GM19324 (cell line): ENCODE measurements around the gene SORL1.

ENCODE experiments used
- ATAC-seq: cut with Tn5 transposase; IDR thresholded peaks from one replicate; pipeline ENCODE4 v1.9.1; 2021; ENCODE audit warnings: mild to moderate bottlenecking, moderate library complexity; ENCODE audit not compliant: unreplicated experiment, low FRiP score

The SORL1 gene

GRCh38 chr11:121449626-121450025, 2.5 kb upstream of the SORL1 start:
- ATAC-seq, result no peak

DNA sequence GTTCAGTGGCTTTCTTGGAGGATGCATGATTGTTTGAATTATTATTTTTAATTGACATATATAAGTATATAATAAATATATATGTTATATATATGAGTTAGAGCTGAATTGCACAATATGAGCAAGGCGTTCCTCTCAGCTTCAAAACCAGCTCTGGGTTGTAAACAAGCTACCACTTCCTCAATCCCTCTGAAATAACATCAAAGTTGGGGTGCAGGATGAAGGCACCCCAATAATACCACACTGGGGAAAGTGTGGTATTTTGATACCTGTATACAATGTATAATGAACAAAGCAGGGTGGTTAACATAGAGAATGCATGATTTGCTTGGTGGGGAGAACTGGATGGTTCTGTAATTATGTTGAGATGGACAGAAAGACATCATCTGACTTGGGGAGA, 1.7 kb upstream of the SORL1 start:
- no peak for ATAC-seq

DNA sequence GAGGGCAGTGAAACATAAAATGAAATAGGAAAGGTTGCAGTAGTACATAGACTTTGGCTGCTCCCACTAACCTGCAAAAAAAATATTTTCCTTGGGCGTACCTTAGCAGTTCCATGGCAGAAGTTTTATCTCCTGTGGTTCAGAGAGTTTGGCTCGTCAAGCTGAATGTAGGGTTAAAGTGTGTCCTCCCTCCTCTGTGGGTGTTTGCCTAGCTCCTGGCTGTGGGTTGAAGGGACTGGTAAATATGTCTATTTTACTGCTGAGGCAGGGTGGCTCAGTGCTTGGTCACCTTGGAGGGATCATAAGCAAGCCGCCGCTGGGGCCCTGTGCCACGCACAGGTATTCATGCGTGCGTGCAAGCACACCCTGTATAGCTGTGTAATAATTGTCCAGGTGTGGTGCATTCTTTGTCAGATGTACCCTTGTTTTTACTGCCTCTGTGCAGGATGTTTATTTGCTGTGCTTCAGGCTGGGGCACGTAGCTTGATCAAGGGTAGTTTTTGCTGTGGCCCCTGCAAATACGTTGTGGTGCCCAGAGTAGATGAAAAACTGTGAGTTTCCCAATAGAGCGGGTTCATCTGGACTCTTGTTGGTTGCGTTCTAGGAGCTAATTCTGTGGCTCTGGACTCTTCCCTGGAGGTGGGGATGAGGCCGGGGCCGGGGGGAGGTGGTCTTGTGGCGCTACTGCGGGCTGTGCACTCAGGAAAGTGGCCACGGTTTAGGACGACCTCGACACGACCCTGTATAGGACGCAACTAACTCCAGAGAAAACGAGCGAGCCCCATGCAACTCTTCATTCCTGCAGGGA, 732 bp upstream of the SORL1 start:
- peak; percentile 12 for ATAC-seq

- peak; percentile 8 for ATAC-seq
Measured at GRCh38 chr11:121452609-121453150, 566 bp downstream of the SORL1 start, which contains the start of gene SORL1-AS1. SORL1-AS1 (minus strand) TSS chr11:121452967.

- no peak for ATAC-seq
Measured at GRCh38 chr11:121453589-121454299, 1.6 kb downstream of the SORL1 start.

DNA sequence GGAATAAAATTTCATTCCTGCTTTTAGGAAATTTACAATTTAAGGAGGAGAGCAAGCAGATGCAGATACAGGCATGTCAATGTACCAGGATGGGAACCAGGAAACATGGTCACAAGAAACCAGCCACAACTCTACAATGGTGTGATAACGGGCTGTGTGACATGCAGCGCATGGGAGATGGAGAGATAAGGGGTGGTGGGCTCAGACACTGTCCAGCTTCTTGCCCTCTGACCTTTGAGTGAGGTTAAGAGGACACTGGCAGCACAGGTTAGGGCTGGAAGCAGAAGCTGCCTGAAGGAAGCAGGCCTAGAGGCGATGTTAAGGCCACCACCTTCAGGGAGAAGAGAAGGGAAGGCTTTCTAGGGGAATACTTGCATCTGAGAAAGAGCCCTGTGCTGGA, 3.0 kb downstream of the SORL1 start:
- ATAC-seq, result no peak

GRCh38 chr11:121456151-121456550, 4.0 kb downstream of the SORL1 start:
- no peak for ATAC-seq

GRCh38 chr11:121456816-121457431, 4.8 kb downstream of the SORL1 start:
- ATAC-seq, result no peak

DNA sequence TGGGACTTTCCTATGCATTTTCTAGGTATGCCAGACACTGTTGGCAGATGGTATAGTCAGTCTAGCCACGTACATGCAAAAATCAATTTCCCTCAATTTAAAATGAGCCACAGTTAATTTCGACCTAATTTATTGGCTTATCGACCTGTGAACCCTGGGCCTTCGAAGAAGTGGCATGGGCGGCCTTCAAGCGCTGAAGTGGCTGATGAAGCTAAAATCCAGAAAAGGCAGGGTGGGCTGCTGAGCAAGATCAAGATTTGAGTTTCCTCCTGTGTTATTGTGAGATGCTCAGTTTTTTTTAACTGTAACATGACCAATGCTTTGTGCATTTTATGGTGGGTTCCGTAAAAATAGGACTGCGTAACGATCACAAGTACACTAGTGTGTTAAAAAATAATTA, 6.4 kb downstream of the SORL1 start:
- no peak for ATAC-seq

- ATAC-seq, result no peak
Measured at GRCh38 chr11:121459413-121460017, 7.4 kb downstream of the SORL1 start.

GRCh38 chr11:121460941-121461514, 8.9 kb downstream of the SORL1 start:
- ATAC-seq, result no peak

DNA sequence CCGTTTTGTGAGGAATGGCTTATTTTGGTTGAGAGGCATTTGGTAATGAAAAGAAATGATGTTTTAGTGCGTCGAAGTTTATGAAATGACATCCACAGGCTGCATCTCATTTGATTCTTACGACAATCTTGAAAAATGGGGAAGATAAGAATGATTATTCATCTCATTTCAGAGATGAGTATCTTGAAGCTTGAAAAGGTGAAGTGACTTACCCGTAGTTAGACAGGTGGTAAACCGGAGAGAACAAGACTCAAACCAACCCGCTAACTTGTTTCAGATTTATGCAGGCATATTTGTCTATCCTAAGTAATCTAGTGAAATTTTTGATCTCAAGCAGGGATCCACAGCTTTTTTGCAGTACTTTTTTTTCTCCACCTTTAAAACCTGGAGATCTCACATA, 9.7 kb downstream of the SORL1 start:
- ATAC-seq, result no peak

GRCh38 chr11:121463689-121464335, 11.7 kb downstream of the SORL1 start:
- no peak for ATAC-seq

GRCh38 chr11:121464352-121464946, 12.3 kb downstream of the SORL1 start:
- ATAC-seq, result no peak

DNA sequence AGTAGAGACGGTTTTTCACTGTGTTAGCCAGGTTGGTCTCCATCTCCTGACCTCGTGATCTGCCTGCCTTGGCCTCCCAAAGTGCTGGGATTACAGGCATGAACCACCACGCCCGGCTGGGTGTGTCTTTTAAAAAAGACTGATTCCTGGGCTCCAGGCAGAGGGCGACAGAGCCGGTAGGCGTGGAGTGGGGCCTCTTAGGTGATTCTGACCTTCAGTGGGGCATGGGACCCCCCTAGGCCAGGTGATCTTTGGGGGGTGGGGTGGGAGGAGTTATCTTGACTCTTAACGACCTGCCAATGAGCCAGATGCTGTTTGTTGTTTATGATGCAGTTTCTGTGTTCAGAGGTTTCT, 13.6 kb downstream of the SORL1 start:
- no peak for ATAC-seq

- no peak for ATAC-seq
Measured at GRCh38 chr11:121466063-121466794, 14.1 kb downstream of the SORL1 start.

GRCh38 chr11:121467471-121467870, 15.4 kb downstream of the SORL1 start:
- no peak for ATAC-seq

- peak; percentile 48 for ATAC-seq
Measured at GRCh38 chr11:121467965-121468364, 15.9 kb downstream of the SORL1 start.

- ATAC-seq, result no peak
Measured at GRCh38 chr11:121469910-121470309, 17.8 kb downstream of the SORL1 start.
